Esophagus muscularis mucosa (tissue), 4 donors: ENCODE measurements around the gene TMEM259. TPM values are rescaled to one million over a fixed set of nuclear protein-coding genes. Genes with fewer than 3 reads are reported as not detected.

Source experiments
- DNase-seq: peaks from one replicate; pipeline ENCODE4 v3.0.0-alpha.2; 2017; ENCODE audit errors: extremely low spot score
- H3K27ac ChIP-seq, 4 donors: fragments of 200-600 bp; sonication (generic); replicated peaks in 1 of 4; 1 replicate in 3 of 4; 2 replicates in 1 of 4; pipeline ENCODE4 v1.5.1; 2016 to 2019; ENCODE audit warnings: mild to moderate bottlenecking in 1 of 4
- H3K27me3 ChIP-seq, 4 donors: fragments of 200-600 bp; sonication (generic); one replicate each; pipeline versions ENCODE4 v1.5.1 to v1.6.0; 2016 to 2019
- H3K36me3 ChIP-seq, 4 donors: fragments of 200-600 bp; sonication (generic); one replicate each; pipeline ENCODE4 v1.5.1; 2016 to 2019
- H3K4me1 ChIP-seq, 4 donors: fragments of 200-600 bp; sonication (generic); one replicate each; pipeline ENCODE4 v1.5.1; 2016 to 2019
- H3K4me3 ChIP-seq, 4 donors: fragments of 200-600 bp; sonication (generic); 1 replicate in 2 of 4; 2 replicates in 2 of 4; pipeline ENCODE4 v1.5.1; 2016 to 2019; ENCODE audit warnings: mild to moderate bottlenecking in 4 of 4, moderate library complexity in 1 of 4
- H3K9me3 ChIP-seq, 4 donors: fragments of 200-600 bp; sonication (generic); 1 replicate in 3 of 4; 2 replicates in 1 of 4; pipeline ENCODE4 v1.5.1; 2016 to 2019
- EP300 ChIP-seq: sonication (generic); formaldehyde crosslinking; IDR thresholded peaks from one replicate; pipeline ENCODE4 v1.6.1; 2017; ENCODE audit warnings: antibody characterized with exemption
- POLR2A ChIP-seq: fragments of 450-650 bp; IDR thresholded peaks from one replicate; pipeline ENCODE4 v1.6.1; 2017; ENCODE audit warnings: antibody characterized with exemption, moderate library complexity, mild to moderate bottlenecking, low read depth
- POLR2AphosphoS5 ChIP-seq, 2 donors: sonication (generic); formaldehyde crosslinking; IDR thresholded peaks; one replicate each; pipeline ENCODE4 v1.6.1; 2017; ENCODE audit warnings: antibody characterized with exemption in 2 of 2
- WGBS: methylation state at CpG from one replicate; pipeline ENCODE4 v1.1.5; 2018; 5-methylcytosine and 5-hydroxymethylcytosine counted together
- intact Hi-C: fragments of 100-400 bp; cut with DNase I; formaldehyde crosslinking; loops from one replicate; pipeline ENCODE4 v1.15.1; 2023
- total RNA-seq, 4 donors: library from RNA; depleted of rRNA; stranded (reverse); fragments of >200 nt; gene quantifications; one replicate each; pipeline versions ENCODE4 v1.1.0 to v1.2.1, GENCODE V29; 2016
- TF ChIP-seq, protein P1 (sequence below), 3 experiments: fragments of 200-600 bp in 2 of 3; fragments of 450-650 bp in 1 of 3; sonication (generic) in 2 of 3; IDR thresholded peaks; one replicate each; pipeline ENCODE4 v1.5.1; 2017 to 2019; ENCODE audit warnings: antibody characterized with exemption in 3 of 3, mild to moderate bottlenecking in 2 of 3, moderate library complexity in 1 of 3

Gene TMEM259
- total RNA-seq, 4 donors from 2014 or later, result 129 to 187 (median 160) TPM

DNA sequence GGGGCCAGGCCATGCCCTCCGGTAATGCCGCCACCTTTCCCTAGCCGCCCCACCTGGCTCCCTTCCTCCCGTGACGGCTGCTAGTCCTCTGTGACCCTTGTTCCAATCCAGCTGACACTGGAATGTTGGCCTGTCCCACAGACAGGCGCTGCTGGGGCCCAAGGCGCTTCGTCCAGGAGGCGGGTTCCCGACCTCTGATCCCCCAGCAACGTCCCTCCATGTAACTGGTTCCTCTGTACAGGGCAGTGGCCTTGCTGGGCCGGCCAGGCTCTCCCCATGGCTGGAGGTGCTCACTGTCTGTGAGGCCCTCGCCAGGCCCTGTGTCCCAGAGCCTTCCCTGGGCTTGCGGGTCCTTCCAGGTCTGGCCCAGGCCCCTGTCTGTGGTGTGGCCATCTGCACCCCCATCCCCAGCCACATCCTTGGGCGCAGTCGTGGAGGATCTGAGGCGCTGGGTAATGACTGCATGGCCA is 27.5 kb downstream of the TMEM259 start:
- Histone ChIP-seq H3K4me3 (no peak overlapping the region), H3K4me1 (peaks cover 11 to 18% (median 16%) of the 10 kb centered on the region in 4 donors), H3K27ac (no peak overlapping the region), H3K9me3 (no peaks in the 10 kb centered on the region), H3K36me3 (peaks cover 12 to 57% (median 53%) of the 10 kb centered on the region in 4 donors), H3K27me3 (peaks cover 7 to 45% (median 26%) of the 10 kb centered on the region in 4 donors)
- WGBS, result 85% methylated on average over 7 of the region's 17 CpGs
- TF ChIP-seq EP300, result no peak
- TF ChIP-seq, protein P1, sequence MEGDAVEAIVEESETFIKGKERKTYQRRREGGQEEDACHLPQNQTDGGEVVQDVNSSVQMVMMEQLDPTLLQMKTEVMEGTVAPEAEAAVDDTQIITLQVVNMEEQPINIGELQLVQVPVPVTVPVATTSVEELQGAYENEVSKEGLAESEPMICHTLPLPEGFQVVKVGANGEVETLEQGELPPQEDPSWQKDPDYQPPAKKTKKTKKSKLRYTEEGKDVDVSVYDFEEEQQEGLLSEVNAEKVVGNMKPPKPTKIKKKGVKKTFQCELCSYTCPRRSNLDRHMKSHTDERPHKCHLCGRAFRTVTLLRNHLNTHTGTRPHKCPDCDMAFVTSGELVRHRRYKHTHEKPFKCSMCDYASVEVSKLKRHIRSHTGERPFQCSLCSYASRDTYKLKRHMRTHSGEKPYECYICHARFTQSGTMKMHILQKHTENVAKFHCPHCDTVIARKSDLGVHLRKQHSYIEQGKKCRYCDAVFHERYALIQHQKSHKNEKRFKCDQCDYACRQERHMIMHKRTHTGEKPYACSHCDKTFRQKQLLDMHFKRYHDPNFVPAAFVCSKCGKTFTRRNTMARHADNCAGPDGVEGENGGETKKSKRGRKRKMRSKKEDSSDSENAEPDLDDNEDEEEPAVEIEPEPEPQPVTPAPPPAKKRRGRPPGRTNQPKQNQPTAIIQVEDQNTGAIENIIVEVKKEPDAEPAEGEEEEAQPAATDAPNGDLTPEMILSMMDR (IDR thresholded peaks at IDR 0.05), result no peak
- TF ChIP-seq POLR2AphosphoS5 (IDR thresholded peaks at IDR 0.05), result no peak
- no peak for TF ChIP-seq POLR2A
- intact Hi-C loops, result no loop called here
- no peak for DNase-seq

DNA sequence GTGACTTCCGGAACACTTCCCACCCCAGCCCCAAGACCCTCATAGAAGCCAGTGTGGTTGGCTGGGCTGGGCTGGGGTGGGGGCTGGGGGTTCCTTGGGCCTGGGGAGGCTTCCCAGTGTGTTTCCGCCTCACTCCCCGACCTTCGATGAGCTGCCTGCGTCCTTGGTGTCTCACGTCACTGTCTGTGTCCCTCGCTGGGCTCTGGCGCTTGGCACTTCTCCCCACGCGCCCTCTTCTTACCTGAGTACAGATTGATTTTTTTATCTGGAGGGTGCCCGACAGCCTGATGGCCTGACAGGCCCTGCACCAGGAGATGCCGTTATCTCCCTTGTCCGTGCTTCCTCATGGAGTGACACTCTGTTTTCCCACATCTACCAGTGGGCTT is 28.3 kb downstream of the TMEM259 start:
- H3K36me3 ChIP-seq, result peaks cover 17 to 60% (median 56%) of the 10 kb centered on the region in 4 donors
- H3K27me3 ChIP-seq, result peaks cover 7 to 37% (median 21%) of the 10 kb centered on the region in 4 donors
- peaks cover 11 to 18% (median 16%) of the 10 kb centered on the region in 4 donors for H3K4me1 ChIP-seq
- TF ChIP-seq, protein P1 (IDR thresholded peaks at IDR 0.05), result no peak
- no peak for TF ChIP-seq EP300
- TF ChIP-seq POLR2AphosphoS5 (IDR thresholded peaks at IDR 0.05), result no peak
- TF ChIP-seq POLR2A, result no peak
- no peak overlapping the region for H3K27ac ChIP-seq
- intact Hi-C loops, result no loop called here
- WGBS, result 89% methylated on average over 13 of the region's 13 CpGs
- no peaks in the 10 kb centered on the region for H3K9me3 ChIP-seq
- no peak overlapping the region for H3K4me3 ChIP-seq
- no peak for DNase-seq

DNA sequence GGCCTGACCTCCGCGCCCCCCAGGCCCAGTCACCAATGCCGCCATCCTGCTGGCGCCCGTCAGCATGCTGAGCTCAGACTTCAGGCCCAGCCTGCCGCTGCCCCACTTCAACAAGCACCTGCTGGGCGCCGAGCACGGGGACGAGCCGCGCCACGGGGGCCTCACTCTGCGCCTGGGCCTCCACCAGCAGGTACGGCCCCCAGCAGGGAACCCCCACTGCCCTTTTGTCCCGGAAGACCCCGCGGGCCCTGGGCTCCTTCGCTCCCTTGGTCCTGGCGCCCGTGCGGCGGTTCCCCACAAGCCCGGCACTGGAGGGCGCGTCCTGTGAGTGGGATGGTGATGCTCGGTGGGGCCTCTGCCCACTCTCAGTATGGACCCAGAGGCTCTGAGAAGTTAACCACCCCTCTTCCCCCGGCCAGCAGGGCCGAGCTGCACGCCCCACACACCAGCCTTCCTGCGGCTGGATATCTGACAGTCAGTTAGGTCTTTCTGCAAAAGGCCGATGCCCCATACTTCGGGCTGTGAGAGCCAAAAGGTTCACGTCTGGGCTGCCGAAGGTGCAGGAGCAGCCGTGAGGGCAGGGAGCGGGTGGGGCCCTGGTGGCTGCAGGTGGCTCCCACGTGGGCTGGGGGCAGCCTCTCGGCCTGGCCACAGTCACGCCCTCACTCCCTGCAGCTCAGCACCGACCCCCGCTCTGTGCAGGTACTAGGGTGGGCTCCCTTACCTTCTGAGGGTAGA is 28.8 kb downstream of the TMEM259 start:
- Histone ChIP-seq H3K36me3 (peaks cover 17 to 66% (median 58%) of the 10 kb centered on the region in 4 donors), H3K4me3 (no peak overlapping the region), H3K9me3 (no peaks in the 10 kb centered on the region), H3K27ac (no peak overlapping the region), H3K27me3 (peaks cover 7 to 32% (median 17%) of the 10 kb centered on the region in 4 donors), H3K4me1 (peaks cover 11 to 18% (median 16%) of the 10 kb centered on the region in 4 donors)
- TF ChIP-seq POLR2AphosphoS5 (IDR thresholded peaks at IDR 0.05) (no peak), POLR2A (no peak), EP300 (no peak)
- TF ChIP-seq, protein P1 (IDR thresholded peaks at IDR 0.05), result no peak
- intact Hi-C loops, result no loop called here
- DNase-seq, result no peak
- 93% methylated on average over 6 of the region's 42 CpGs for WGBS

DNA sequence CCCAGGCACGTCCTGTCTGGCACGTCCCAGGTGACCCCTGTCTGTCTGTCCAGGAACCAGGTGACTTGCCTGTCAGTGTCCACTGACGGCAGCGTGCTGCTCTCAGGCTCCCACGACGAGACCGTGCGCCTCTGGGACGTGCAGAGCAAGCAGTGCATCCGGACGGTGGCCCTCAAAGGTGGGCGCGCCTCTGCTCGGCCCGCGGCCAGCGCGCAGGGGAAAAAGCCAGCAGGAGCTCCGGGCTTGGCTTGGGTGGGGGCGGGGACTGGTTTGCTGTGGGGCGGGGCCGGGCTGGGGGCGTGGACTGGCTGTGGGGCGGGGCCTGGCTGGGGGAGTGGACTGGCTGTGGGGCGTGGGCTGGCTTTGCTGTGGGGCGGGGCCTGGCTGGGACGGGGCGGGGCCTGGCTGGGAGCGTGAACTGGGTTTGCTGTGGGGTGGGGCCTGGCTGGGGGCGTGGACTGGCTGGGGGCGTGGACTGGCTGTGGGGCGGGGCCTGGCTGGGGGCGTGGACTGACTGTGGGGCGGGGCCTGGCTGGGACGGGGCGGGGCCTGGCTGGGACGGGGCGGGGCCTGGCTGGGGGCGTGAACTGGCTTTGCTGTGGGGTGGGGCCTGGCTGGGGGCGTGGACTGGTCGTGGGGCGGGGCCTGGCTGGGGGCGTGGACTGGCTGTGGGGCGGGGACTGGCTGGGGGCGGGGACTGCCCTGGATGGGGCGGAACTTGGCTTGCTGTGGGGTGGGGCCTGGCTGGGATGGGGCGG is 29.6 kb downstream of the TMEM259 start:
- peaks cover 17 to 73% (median 65%) of the 10 kb centered on the region in 4 donors for H3K36me3 ChIP-seq
- H3K4me1 ChIP-seq, result peaks cover 6 to 13% (median 12%) of the 10 kb centered on the region in 4 donors
- peaks cover 3 to 24% (median 9%) of the 10 kb centered on the region in 4 donors for H3K27me3 ChIP-seq
- 93% methylated on average over 21 of the region's 47 CpGs for WGBS
- H3K4me3 ChIP-seq, result no peak overlapping the region
- no peaks in the 10 kb centered on the region for H3K9me3 ChIP-seq
- intact Hi-C loops, result no loop called here
- no peak for DNase-seq
- no peak overlapping the region for H3K27ac ChIP-seq
- TF ChIP-seq, protein P1 (IDR thresholded peaks at IDR 0.05), result no peak
- TF ChIP-seq POLR2AphosphoS5 (IDR thresholded peaks at IDR 0.05) (no peak), EP300 (no peak), POLR2A (no peak)
